T-cell (primary cell): ENCODE data around the gene CFAP299. TPM values are rescaled to one million over a fixed set of nuclear protein-coding genes. Genes with fewer than 3 reads are reported as not detected.

Source experiments
- ATAC-seq, 4 experiments: fragments of 200-7000 bp in 3 of 4; fragments of 150-1000 bp in 1 of 4; cut with Tn5 transposase; replicated peaks in 1 of 4; 1 replicate in 3 of 4; 2 replicates in 1 of 4; pipeline ENCODE4 v1.10.0; 2021; ENCODE audit warnings: moderate library complexity in 3 of 4, mild to moderate bottlenecking in 2 of 4, moderate number of reproducible peaks in 1 of 4
- CTCF ChIA-PET, 2 donors: fragments of 300-600 bp; sonication (Branson Sonifier 250); formaldehyde crosslinking; loops; one replicate each; lab custom pipeline; 2022; ENCODE audit warnings: antibody characterized with exemption in 2 of 2; lab: Charles Lee
- POLR2A ChIA-PET, 2 donors: fragments of 300-600 bp; sonication (Branson Sonifier 250); formaldehyde crosslinking; loops; one replicate each; lab custom pipeline; 2022; ENCODE audit warnings: antibody characterized with exemption in 2 of 2; lab: Charles Lee
- DNase-seq, 35 experiments: peaks; one replicate each; pipeline versions ENCODE4 v3.0.0 to v3.0.0-alpha.2; 2013 to 2023
- H3K27ac ChIP-seq: one replicate; pipeline ENCODE4 v1.5.1; 2013; ENCODE audit warnings: low read length
- H3K27me3 ChIP-seq, 2 experiments: replicated peaks in 1 of 2; 1 replicate in 1 of 2; 2 replicates in 1 of 2; pipeline versions ENCODE4 v1.6.1 to v1.7.0; 2013; ENCODE audit warnings: low read length in 1 of 2, mixed read lengths in 1 of 2; ENCODE audit not compliant: control insufficient read depth in 2 of 2, insufficient read depth in 2 of 2; ENCODE audit errors: extremely low read depth in 1 of 2
- H3K36me3 ChIP-seq, 2 donors: 1 replicate in 1 of 2; 2 replicates in 1 of 2; pipeline versions ENCODE4 v1.6.1 to v1.7.0; 2013; ENCODE audit warnings: low read length in 1 of 2; ENCODE audit not compliant: control insufficient read depth in 2 of 2, insufficient read depth in 1 of 2; ENCODE audit errors: extremely low read depth in 1 of 2
- H3K4me1 ChIP-seq, 2 experiments: 1 replicate in 1 of 2; 2 replicates in 1 of 2; pipeline versions ENCODE4 v1.6.1 to v1.7.0; 2013; ENCODE audit warnings: low read length in 2 of 2, mixed read lengths in 1 of 2; ENCODE audit not compliant: insufficient read depth in 2 of 2, control insufficient read depth in 1 of 2; ENCODE audit errors: extremely low read depth in 1 of 2
- H3K4me3 ChIP-seq, 2 donors: 1 replicate in 1 of 2; 2 replicates in 1 of 2; pipeline versions ENCODE4 v1.5.1 to v1.7.0; 2013; ENCODE audit warnings: mild to moderate bottlenecking in 2 of 2, low read length in 1 of 2, moderate library complexity in 1 of 2; ENCODE audit not compliant: control insufficient read depth in 1 of 2; ENCODE audit errors: extremely low read depth in 1 of 2
- H3K9me3 ChIP-seq: 2 replicates; pipeline ENCODE4 v1.7.0; 2013
- H3K27ac Mint-ChIP-seq, 2 donors: one replicate each; pipeline ENCODE4 v1.8.0; 2020 to 2021; ENCODE audit warnings: mild to moderate bottlenecking in 2 of 2, mixed read lengths in 2 of 2
- H3K27me3 Mint-ChIP-seq, 2 donors: one replicate each; pipeline ENCODE4 v1.8.0; 2021 to 2022; ENCODE audit warnings: mixed read lengths in 2 of 2
- H3K36me3 Mint-ChIP-seq: one replicate; pipeline ENCODE4 v1.8.0; 2021; ENCODE audit warnings: mixed read lengths
- H3K4me1 Mint-ChIP-seq, 3 donors: one replicate each; pipeline ENCODE4 v1.8.0; 2020 to 2022; ENCODE audit warnings: mixed read lengths in 3 of 3, mild to moderate bottlenecking in 1 of 3
- H3K4me3 Mint-ChIP-seq, 3 donors: one replicate each; pipeline ENCODE4 v1.8.0; 2020 to 2022; ENCODE audit warnings: mild to moderate bottlenecking in 3 of 3, mixed read lengths in 3 of 3, moderate library complexity in 3 of 3
- H3K9me3 Mint-ChIP-seq, 3 donors: one replicate each; pipeline ENCODE4 v1.8.0; 2020 to 2022; ENCODE audit warnings: mixed read lengths in 3 of 3
- WGBS: methylation state at CpG from one replicate; pipeline ENCODE4 v1.1.5; 2013; ENCODE audit warnings: missing lambda C conversion rate; ENCODE audit not compliant: insufficient coverage; 5-methylcytosine and 5-hydroxymethylcytosine counted together
- total RNA-seq, 35 experiments: library from RNA in 6 of 35; stranded (reverse) in 6 of 35; fragments of 120-200 nt in 1 of 35; gene quantifications; one replicate each; pipeline versions ENCODE4 v1.2.1 to v1.2.4 and lab custom pipeline; 2013 to 2026

The CFAP299 gene
- total RNA-seq, 5 donors from 2014 or later (not counting 1 experiment from before 2014, with no cell fraction given) = 0.35 TPM; not detected in 4

DNA sequence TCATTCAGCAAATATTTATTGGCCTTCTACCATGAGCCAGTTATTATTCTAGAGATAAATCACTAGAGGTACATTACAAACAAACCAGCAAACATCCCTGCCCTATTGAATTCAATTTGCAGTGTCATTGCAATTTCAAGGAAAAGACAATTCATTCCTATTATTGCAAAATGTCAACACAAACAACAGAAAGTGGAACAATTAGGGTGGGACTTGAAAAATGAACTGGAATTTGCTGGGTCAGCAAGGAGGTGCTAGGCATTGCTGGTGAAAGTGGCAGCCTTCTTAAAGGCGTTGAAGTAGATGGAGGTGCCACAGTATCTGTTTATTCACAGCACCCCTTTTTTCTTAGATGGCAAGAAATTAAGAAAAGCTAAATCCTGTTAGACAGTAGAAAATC lies 470.9 kb downstream of the CFAP299 start:
- WGBS = no CpG with 5 or more reads among the region's 1 CpG
- ChIA-PET POLR2A (no interaction called here), CTCF (no interaction called here)
- Histone ChIP-seq H3K27me3 (no peaks in the 10 kb centered on the region), H3K4me1 (peaks cover 0 to 3% of the 10 kb centered on the region in 2 experiments), H3K4me3 (no peak overlapping the region), H3K9me3 (no peaks in the 10 kb centered on the region), H3K36me3 (no peaks in the 10 kb centered on the region), H3K27ac (no peak overlapping the region)
- no peak overlapping the region for H3K4me3 Mint-ChIP-seq
- H3K4me1 Mint-ChIP-seq = peaks cover 0 to 14% (median 7%) of the 10 kb centered on the region in 3 donors
- H3K9me3 Mint-ChIP-seq = no peaks in the 10 kb centered on the region
- no peak for DNase-seq
- H3K36me3 Mint-ChIP-seq = no peaks in the 10 kb centered on the region
- ATAC-seq = no peak
- H3K27ac Mint-ChIP-seq = no peak overlapping the region
- H3K27me3 Mint-ChIP-seq = peaks cover 0 to 3% of the 10 kb centered on the region in 2 donors

DNA sequence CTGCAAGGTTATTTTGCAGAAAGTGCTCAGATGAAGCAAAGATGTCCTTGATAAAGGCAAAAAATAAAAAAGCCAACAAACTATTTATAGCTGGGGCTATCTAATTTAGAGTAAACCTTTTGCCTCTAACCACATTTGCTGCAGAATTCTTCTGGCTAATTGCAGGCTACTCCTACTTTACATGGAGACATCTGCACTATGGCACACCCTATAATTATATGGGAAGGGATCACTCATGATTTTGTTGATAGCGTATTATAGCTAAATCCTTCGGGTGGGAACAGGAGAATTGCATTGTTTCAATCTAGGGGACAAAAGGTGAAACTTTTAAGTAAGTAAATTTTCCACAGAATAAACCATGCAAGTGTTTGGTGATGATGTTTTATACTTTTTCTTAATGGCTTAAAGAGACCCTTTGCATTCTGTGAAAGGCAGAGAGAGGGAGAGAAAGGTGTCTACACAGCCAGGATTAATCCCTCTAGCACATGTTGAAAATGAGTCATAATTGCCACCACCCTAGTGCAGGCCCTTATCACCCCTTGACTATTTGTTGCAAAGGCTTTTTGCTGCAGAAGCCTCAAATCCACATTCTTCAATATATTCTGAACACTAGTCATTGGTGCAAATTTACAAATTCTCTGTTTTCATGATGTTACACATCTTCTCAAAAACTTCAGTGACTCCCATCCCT lies 473.7 kb downstream of the CFAP299 start:
- Mint-ChIP-seq H3K4me1 (no peaks in the 10 kb centered on the region), H3K36me3 (no peaks in the 10 kb centered on the region), H3K27me3 (peaks cover 0 to 3% of the 10 kb centered on the region in 2 donors), H3K4me3 (no peak overlapping the region), H3K27ac (no peak overlapping the region), H3K9me3 (no peaks in the 10 kb centered on the region)
- POLR2A ChIA-PET = no interaction called here
- ATAC-seq = no peak
- WGBS = no CpG with 5 or more reads among the region's 2 CpGs
- Histone ChIP-seq H3K4me1 (no peaks in the 10 kb centered on the region), H3K36me3 (no peaks in the 10 kb centered on the region), H3K27ac (no peak overlapping the region), H3K4me3 (no peak overlapping the region), H3K27me3 (no peaks in the 10 kb centered on the region), H3K9me3 (no peaks in the 10 kb centered on the region)
- no peak for DNase-seq
- CTCF ChIA-PET = no interaction called here

GRCh38 chr4:80811406-80811805 lies 475.9 kb downstream of the CFAP299 start:
- 73% methylated on average over 2 of the region's 3 CpGs for WGBS
- DNase-seq = no peak
- H3K4me1 Mint-ChIP-seq = no peaks in the 10 kb centered on the region
- no peak overlapping the region for H3K27ac ChIP-seq
- H3K36me3 ChIP-seq = no peaks in the 10 kb centered on the region
- ATAC-seq = no peak
- H3K4me3 Mint-ChIP-seq = no peak overlapping the region
- no peaks in the 10 kb centered on the region for H3K27me3 Mint-ChIP-seq
- no peaks in the 10 kb centered on the region for H3K9me3 ChIP-seq
- no peaks in the 10 kb centered on the region for H3K9me3 Mint-ChIP-seq
- no peaks in the 10 kb centered on the region for H3K4me1 ChIP-seq
- POLR2A ChIA-PET = no interaction called here
- H3K36me3 Mint-ChIP-seq = no peaks in the 10 kb centered on the region
- no peaks in the 10 kb centered on the region for H3K27me3 ChIP-seq
- CTCF ChIA-PET = interaction anchor here in 1 of 2 donors (0.5 kb wide), 1 partner anchor 449 kb away, joined by 3 read pairs; no protein-coding TSS in a partner anchor
- no peak overlapping the region for H3K4me3 ChIP-seq
- H3K27ac Mint-ChIP-seq = no peak overlapping the region

- H3K27me3 Mint-ChIP-seq = no peaks in the 10 kb centered on the region
- no peaks in the 10 kb centered on the region for H3K4me1 Mint-ChIP-seq
- Histone ChIP-seq H3K4me3 (no peak overlapping the region), H3K9me3 (no peaks in the 10 kb centered on the region), H3K4me1 (no peaks in the 10 kb centered on the region), H3K36me3 (no peaks in the 10 kb centered on the region), H3K27ac (no peak overlapping the region), H3K27me3 (no peaks in the 10 kb centered on the region)
- DNase-seq (no peak), ATAC-seq (no peak)
- H3K27ac Mint-ChIP-seq = no peak overlapping the region
- ChIA-PET CTCF (interaction anchor here in 1 of 2 donors (0.5 kb wide), 1 partner anchor 92 kb away, joined by 3 read pairs; no protein-coding TSS in a partner anchor), POLR2A (no interaction called here)
- H3K4me3 Mint-ChIP-seq = no peak overlapping the region
- no peaks in the 10 kb centered on the region for H3K9me3 Mint-ChIP-seq
- no peaks in the 10 kb centered on the region for H3K36me3 Mint-ChIP-seq
Observed at GRCh38 chr4:80812145-80812544, 476.6 kb downstream of the CFAP299 start.

GRCh38 chr4:80814266-80814665 lies 478.7 kb downstream of the CFAP299 start:
- POLR2A ChIA-PET = no interaction called here
- Mint-ChIP-seq H3K9me3 (no peaks in the 10 kb centered on the region), H3K27ac (no peak overlapping the region), H3K4me3 (no peak overlapping the region), H3K27me3 (no peaks in the 10 kb centered on the region), H3K36me3 (no peaks in the 10 kb centered on the region), H3K4me1 (no peaks in the 10 kb centered on the region)
- CTCF ChIA-PET = interaction anchor here in 1 of 2 donors (0.5 kb wide), 1 partner anchor 239 kb away, joined by 3 read pairs; no protein-coding TSS in a partner anchor
- Histone ChIP-seq H3K4me1 (no peaks in the 10 kb centered on the region), H3K9me3 (no peaks in the 10 kb centered on the region), H3K27me3 (no peaks in the 10 kb centered on the region), H3K36me3 (no peaks in the 10 kb centered on the region), H3K4me3 (no peak overlapping the region), H3K27ac (no peak overlapping the region)
- no peak for DNase-seq
- WGBS = no CpG with 5 or more reads among the region's 5 CpGs
- ATAC-seq = no peak

GRCh38 chr4:80831383-80832361 lies 496.1 kb downstream of the CFAP299 start:
- Histone ChIP-seq H3K36me3 (no peaks in the 10 kb centered on the region), H3K27ac (no peak overlapping the region), H3K4me1 (no peaks in the 10 kb centered on the region), H3K9me3 (no peaks in the 10 kb centered on the region), H3K4me3 (no peak overlapping the region), H3K27me3 (no peaks in the 10 kb centered on the region)
- no peak overlapping the region for H3K27ac Mint-ChIP-seq
- H3K9me3 Mint-ChIP-seq = peaks cover 0 to 13% (median 6%) of the 10 kb centered on the region in 3 donors
- ATAC-seq (no peak), DNase-seq (no peak)
- H3K36me3 Mint-ChIP-seq = no peaks in the 10 kb centered on the region
- CTCF ChIA-PET = no interaction called here
- no peak overlapping the region for H3K4me3 Mint-ChIP-seq
- POLR2A ChIA-PET = no interaction called here
- H3K4me1 Mint-ChIP-seq = no peaks in the 10 kb centered on the region
- WGBS = no CpG with 5 or more reads among the region's 5 CpGs
- no peaks in the 10 kb centered on the region for H3K27me3 Mint-ChIP-seq
